Stimulated activated memory B cell treated with anti-CD40 and anti-IgM and Interleukin-4, amounts not matched to agents 10 μg/mL and 1 μg/mL and 100 μg/mL, for 72 hours (primary cell): ENCODE measurements around the gene SPARCL1.

Experiments
- ATAC-seq: fragments of 150-1000 bp; cut with Tn5 transposase; 2 replicates; pipeline ENCODE4 v1.10.0; 2021
- H3K27ac Mint-ChIP-seq: one replicate; pipeline ENCODE4 v1.8.0; 2022; ENCODE audit warnings: mild to moderate bottlenecking, mixed read lengths
- H3K27me3 Mint-ChIP-seq: one replicate; pipeline ENCODE4 v1.8.0; 2022; ENCODE audit warnings: mixed read lengths
- H3K36me3 Mint-ChIP-seq: one replicate; pipeline ENCODE4 v1.8.0; 2022; ENCODE audit warnings: mixed read lengths
- H3K4me1 Mint-ChIP-seq: one replicate; pipeline ENCODE4 v1.8.0; 2022; ENCODE audit warnings: mixed read lengths
- H3K4me3 Mint-ChIP-seq: one replicate; pipeline ENCODE4 v1.8.0; 2022; ENCODE audit warnings: mild to moderate bottlenecking, moderate library complexity, mixed read lengths
- H3K9me3 Mint-ChIP-seq: one replicate; pipeline ENCODE4 v1.8.0; 2022; ENCODE audit warnings: mixed read lengths

SPARCL1 gene

GRCh38 chr4:87547016-87547708, 18.0 kb upstream of the SPARCL1 start:
- ATAC-seq = no peak
- Mint-ChIP-seq H3K4me1 (no peaks in the 10 kb centered on the region), H3K27ac (no peak overlapping the region), H3K36me3 (no peaks in the 10 kb centered on the region), H3K9me3 (no peaks in the 10 kb centered on the region), H3K4me3 (no peak overlapping the region), H3K27me3 (peaks cover 17% of the 10 kb centered on the region)

- no peaks in the 10 kb centered on the region for H3K36me3 Mint-ChIP-seq
- no peaks in the 10 kb centered on the region for H3K9me3 Mint-ChIP-seq
- ATAC-seq = no peak
- no peak overlapping the region for H3K4me3 Mint-ChIP-seq
- H3K4me1 Mint-ChIP-seq = no peaks in the 10 kb centered on the region
- H3K27ac Mint-ChIP-seq = no peak overlapping the region
- peaks cover 11% of the 10 kb centered on the region for H3K27me3 Mint-ChIP-seq
These were observed 15.9 kb upstream of the SPARCL1 start for GRCh38 chr4:87545052-87545451.

GRCh38 chr4:87543835-87544461, 14.8 kb upstream of the SPARCL1 start:
- H3K9me3 Mint-ChIP-seq = no peaks in the 10 kb centered on the region
- ATAC-seq = no peak
- no peaks in the 10 kb centered on the region for H3K4me1 Mint-ChIP-seq
- H3K27ac Mint-ChIP-seq = no peak overlapping the region
- no peaks in the 10 kb centered on the region for H3K36me3 Mint-ChIP-seq
- H3K27me3 Mint-ChIP-seq = peaks cover 11% of the 10 kb centered on the region
- H3K4me3 Mint-ChIP-seq = no peak overlapping the region

- ATAC-seq = no peak
- no peak overlapping the region for H3K4me3 Mint-ChIP-seq
- no peaks in the 10 kb centered on the region for H3K36me3 Mint-ChIP-seq
- no peak overlapping the region for H3K27ac Mint-ChIP-seq
- peaks cover 11% of the 10 kb centered on the region for H3K27me3 Mint-ChIP-seq
- no peaks in the 10 kb centered on the region for H3K4me1 Mint-ChIP-seq
- no peaks in the 10 kb centered on the region for H3K9me3 Mint-ChIP-seq
These were observed 13.6 kb upstream of the SPARCL1 start for GRCh38 chr4:87542734-87543312.

GRCh38 chr4:87541956-87542709, 13.0 kb upstream of the SPARCL1 start:
- peaks cover 11% of the 10 kb centered on the region for H3K27me3 Mint-ChIP-seq
- no peaks in the 10 kb centered on the region for H3K9me3 Mint-ChIP-seq
- no peaks in the 10 kb centered on the region for H3K4me1 Mint-ChIP-seq
- H3K4me3 Mint-ChIP-seq = no peak overlapping the region
- no peaks in the 10 kb centered on the region for H3K36me3 Mint-ChIP-seq
- no peak for ATAC-seq
- H3K27ac Mint-ChIP-seq = no peak overlapping the region

GRCh38 chr4:87541521-87541920, 12.3 kb upstream of the SPARCL1 start:
- Mint-ChIP-seq H3K9me3 (no peaks in the 10 kb centered on the region), H3K27me3 (peaks cover 11% of the 10 kb centered on the region), H3K4me3 (no peak overlapping the region), H3K36me3 (no peaks in the 10 kb centered on the region), H3K4me1 (no peaks in the 10 kb centered on the region), H3K27ac (no peak overlapping the region)
- no peak for ATAC-seq

- H3K4me3 Mint-ChIP-seq = no peak overlapping the region
- no peaks in the 10 kb centered on the region for H3K4me1 Mint-ChIP-seq
- peaks cover 8% of the 10 kb centered on the region for H3K27me3 Mint-ChIP-seq
- no peak overlapping the region for H3K27ac Mint-ChIP-seq
- no peaks in the 10 kb centered on the region for H3K9me3 Mint-ChIP-seq
- H3K36me3 Mint-ChIP-seq = no peaks in the 10 kb centered on the region
- no peak for ATAC-seq
These were observed 11.2 kb upstream of the SPARCL1 start for GRCh38 chr4:87540146-87541058.

- no peaks in the 10 kb centered on the region for H3K27me3 Mint-ChIP-seq
- H3K9me3 Mint-ChIP-seq = no peaks in the 10 kb centered on the region
- H3K4me3 Mint-ChIP-seq = no peak overlapping the region
- ATAC-seq = no peak
- H3K36me3 Mint-ChIP-seq = no peaks in the 10 kb centered on the region
- no peaks in the 10 kb centered on the region for H3K4me1 Mint-ChIP-seq
- H3K27ac Mint-ChIP-seq = no peak overlapping the region
These were observed 3.7 kb upstream of the SPARCL1 start for GRCh38 chr4:87532907-87533306.

GRCh38 chr4:87532109-87532508, 2.9 kb upstream of the SPARCL1 start:
- ATAC-seq = peak; percentile 36
- Mint-ChIP-seq H3K36me3 (no peaks in the 10 kb centered on the region), H3K4me3 (no peak overlapping the region), H3K4me1 (no peaks in the 10 kb centered on the region), H3K9me3 (no peaks in the 10 kb centered on the region), H3K27ac (no peak overlapping the region), H3K27me3 (no peaks in the 10 kb centered on the region)

- Mint-ChIP-seq H3K27ac (no peak overlapping the region), H3K27me3 (no peaks in the 10 kb centered on the region), H3K36me3 (no peaks in the 10 kb centered on the region), H3K4me3 (no peak overlapping the region), H3K9me3 (no peaks in the 10 kb centered on the region), H3K4me1 (no peaks in the 10 kb centered on the region)
- no peak for ATAC-seq
These were observed 2.4 kb upstream of the SPARCL1 start for GRCh38 chr4:87531621-87532020.

- no peaks in the 10 kb centered on the region for H3K36me3 Mint-ChIP-seq
- H3K4me1 Mint-ChIP-seq = no peaks in the 10 kb centered on the region
- H3K27ac Mint-ChIP-seq = no peak overlapping the region
- H3K9me3 Mint-ChIP-seq = no peaks in the 10 kb centered on the region
- no peaks in the 10 kb centered on the region for H3K27me3 Mint-ChIP-seq
- ATAC-seq = no peak
- no peak overlapping the region for H3K4me3 Mint-ChIP-seq
These were observed 1.7 kb upstream of the SPARCL1 start for GRCh38 chr4:87530868-87531267.

- Mint-ChIP-seq H3K9me3 (no peaks in the 10 kb centered on the region), H3K27ac (no peak overlapping the region), H3K27me3 (no peaks in the 10 kb centered on the region), H3K4me1 (no peaks in the 10 kb centered on the region), H3K36me3 (no peaks in the 10 kb centered on the region), H3K4me3 (no peak overlapping the region)
- ATAC-seq = no peak
These were observed 1.1 kb upstream of the SPARCL1 start for GRCh38 chr4:87530229-87530628.

- no peaks in the 10 kb centered on the region for H3K9me3 Mint-ChIP-seq
- ATAC-seq = no peak
- H3K36me3 Mint-ChIP-seq = no peaks in the 10 kb centered on the region
- H3K27ac Mint-ChIP-seq = no peak overlapping the region
- no peaks in the 10 kb centered on the region for H3K27me3 Mint-ChIP-seq
- no peaks in the 10 kb centered on the region for H3K4me1 Mint-ChIP-seq
- no peak overlapping the region for H3K4me3 Mint-ChIP-seq
These were observed 1.6 kb downstream of the SPARCL1 start for GRCh38 chr4:87527431-87528220.

GRCh38 chr4:87525636-87526295, 3.4 kb downstream of the SPARCL1 start:
- H3K4me3 Mint-ChIP-seq = no peak overlapping the region
- no peaks in the 10 kb centered on the region for H3K36me3 Mint-ChIP-seq
- peaks cover 7% of the 10 kb centered on the region for H3K4me1 Mint-ChIP-seq
- no peak overlapping the region for H3K27ac Mint-ChIP-seq
- no peaks in the 10 kb centered on the region for H3K27me3 Mint-ChIP-seq
- no peak for ATAC-seq
- H3K9me3 Mint-ChIP-seq = no peaks in the 10 kb centered on the region
